Right ventricle myocardium superior (tissue), 1 donor: ENCODE results near the gene B3GAT2. TPM values are rescaled to one million over a fixed set of nuclear protein-coding genes. Genes with fewer than 3 reads are reported as not detected.
A peak's percentile ranks its signal among the peaks of the same experiment; 100 is the strongest.

Experiments
- ATAC-seq: fragments of 200-7000 bp; cut with Tn5 transposase; one replicate; pipeline ENCODE4 v1.9.1; 2020; ENCODE audit warnings: mild to moderate bottlenecking; ENCODE audit not compliant: poor library complexity
- DNase-seq: peaks from one replicate; pipeline ENCODE4 v3.0.0-alpha.2; 2020
- intact Hi-C: fragments of 100-400 bp; cut with DNase I; formaldehyde crosslinking; loops from one replicate; pipeline ENCODE4 v1.11.2; 2022
- total RNA-seq: library from RNA; stranded (reverse); fragmentation: NEBNext Ultra II Directional; extraction: Animal tissue kit (Norgen Biotek cat#: 25700); gene quantifications from one replicate; pipeline ENCODE4 v1.2.1, GENCODE V29; 2021
- donor health status: DM: no; HTN: yes; CAD: no; lungs with severe emphysema.

B3GAT2 gene
- total RNA-seq, 1 donor from 2014 or later: not detected

GRCh38 chr6:70849348-70850069, 107.4 kb downstream of the B3GAT2 start:
- ATAC-seq (no peak), DNase-seq (no peak)
- intact Hi-C loops: no loop called here

GRCh38 chr6:70847106-70848084, 109.5 kb downstream of the B3GAT2 start:
- DNase-seq: no peak
- no peak for ATAC-seq
- intact Hi-C loops: no loop called here

DNA sequence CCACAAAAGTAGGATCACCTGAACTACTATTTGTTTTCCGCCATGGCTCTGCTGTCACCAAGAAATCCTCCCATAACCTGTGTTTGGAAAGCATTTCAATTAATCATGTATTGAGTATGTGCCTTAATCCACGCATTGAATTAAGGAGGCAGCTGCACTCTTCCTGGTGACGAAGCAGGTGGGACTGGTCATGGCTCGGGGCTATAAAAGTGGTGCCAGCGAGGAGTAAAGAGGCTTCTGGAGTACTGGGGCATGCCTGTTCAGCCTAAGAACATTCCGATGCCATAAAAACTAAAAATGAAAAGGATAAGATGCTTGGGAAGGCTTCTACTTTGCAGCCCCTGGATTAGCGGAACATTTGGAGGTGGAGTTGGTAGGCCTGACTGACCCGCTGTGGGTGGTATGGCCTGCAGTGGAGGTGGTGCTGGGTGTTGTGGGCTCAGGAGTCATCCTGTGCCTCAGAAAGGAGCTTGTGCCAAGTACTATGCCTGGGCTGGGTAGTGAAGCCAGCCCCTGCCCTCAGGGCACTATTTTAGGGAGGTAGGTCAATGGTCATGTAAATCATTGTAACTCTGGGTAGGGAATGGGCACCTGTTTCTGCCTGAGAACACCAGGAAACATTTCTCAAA, 110.5 kb downstream of the B3GAT2 start:
- ATAC-seq (no peak), DNase-seq (no peak)
- intact Hi-C loops: no loop called here

GRCh38 chr6:70844301-70844700, 112.6 kb downstream of the B3GAT2 start:
- DNase-seq (no peak), ATAC-seq (no peak)
- intact Hi-C loops: no loop called here

DNA sequence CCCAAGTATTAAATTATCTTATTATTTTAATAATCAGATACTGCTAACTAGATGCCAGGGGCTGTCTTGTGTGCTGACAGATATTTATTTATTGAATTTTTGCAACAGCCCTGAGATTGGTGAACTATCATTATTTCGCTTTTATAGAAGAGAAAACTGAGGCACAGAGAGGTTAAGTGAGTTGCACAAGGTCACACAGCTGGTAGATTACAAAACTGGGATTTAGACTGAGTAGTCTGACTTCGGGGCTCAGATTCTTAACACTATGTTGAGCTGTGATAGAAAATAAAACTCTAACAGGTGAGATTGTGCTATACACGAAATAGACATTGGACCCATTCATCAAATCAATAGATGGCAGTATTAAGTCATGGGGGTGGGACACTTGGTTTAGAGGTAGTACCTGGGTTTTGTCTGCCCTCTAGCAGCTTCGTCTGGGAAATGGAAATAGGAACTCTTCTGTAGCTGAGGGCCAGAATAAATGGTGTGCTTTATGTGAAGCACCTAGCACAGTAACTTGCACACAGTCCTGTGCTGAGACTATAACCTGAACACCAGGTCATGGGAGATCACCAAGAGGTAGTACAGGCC, 113.4 kb downstream of the B3GAT2 start:
- ATAC-seq (no peak), DNase-seq (no peak)
- intact Hi-C loops: no loop called here

DNA sequence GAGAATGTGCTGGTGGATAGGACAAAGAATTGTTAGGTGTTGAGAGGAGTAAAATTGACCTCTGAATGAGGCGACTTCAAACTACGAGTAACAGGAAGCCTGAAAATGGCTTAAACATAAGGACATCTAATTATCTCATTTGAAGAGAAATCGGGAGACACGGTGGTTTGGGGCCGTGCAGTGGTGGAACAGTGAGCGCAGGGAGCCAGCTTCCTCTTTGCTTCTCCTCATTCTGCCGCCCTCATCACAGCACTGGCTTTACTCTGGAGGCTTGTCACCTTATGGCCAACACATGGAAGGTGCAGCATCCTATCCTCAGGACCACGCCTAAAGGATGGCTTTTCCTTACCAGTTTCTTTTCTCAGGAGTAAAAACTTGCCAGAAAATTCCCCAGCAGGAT, 114.3 kb downstream of the B3GAT2 start:
- intact Hi-C loops: no loop called here
- DNase-seq (no peak), ATAC-seq (no peak)

- ATAC-seq (no peak), DNase-seq (no peak)
- intact Hi-C loops: no loop called here
These were observed 115.7 kb downstream of the B3GAT2 start for GRCh38 chr6:70841112-70841511.

DNA sequence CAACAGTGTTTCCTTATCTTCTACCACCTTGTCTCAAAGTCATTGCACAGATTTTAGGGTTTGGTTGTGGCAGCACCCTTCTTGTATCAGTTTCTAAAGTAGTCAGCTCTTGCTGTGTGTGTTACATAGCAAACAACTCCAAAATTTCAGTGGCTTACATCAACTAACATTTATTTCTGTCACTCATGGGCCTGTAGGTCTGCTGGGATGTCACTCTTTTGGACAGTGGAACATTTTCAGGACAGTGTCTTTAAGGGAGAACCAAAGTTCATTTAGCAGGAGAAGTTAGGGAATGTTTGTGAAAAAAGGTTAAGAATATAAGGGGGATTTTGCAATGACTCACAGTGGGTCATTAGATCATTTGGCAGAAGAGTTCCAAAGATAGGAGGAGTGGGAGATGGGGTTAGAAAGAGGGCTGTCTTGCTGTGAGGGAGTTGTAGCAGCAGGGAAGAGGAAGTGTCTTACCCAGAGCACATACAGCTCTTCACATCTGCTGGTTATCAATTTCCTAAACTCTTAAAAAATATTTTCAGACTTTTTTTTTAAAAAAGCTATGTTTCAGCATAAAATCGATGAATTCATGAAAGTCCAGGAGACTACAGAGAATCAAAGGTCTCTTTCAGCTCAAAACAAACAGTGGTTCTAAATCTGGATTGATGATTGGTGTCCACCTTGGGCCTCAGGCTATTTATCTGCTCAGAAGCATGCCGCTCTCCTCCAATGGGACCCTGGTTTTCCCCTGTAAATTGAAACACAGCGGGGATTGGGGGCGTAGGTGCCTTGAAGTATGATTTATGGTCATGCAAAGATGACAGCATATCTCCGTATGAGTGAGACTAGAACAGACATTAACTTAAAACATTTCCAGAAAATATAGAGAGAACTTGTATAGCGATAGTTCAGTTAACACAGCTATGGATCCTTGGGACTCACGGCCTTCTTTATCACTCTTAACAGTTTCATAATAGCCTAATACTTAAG, 117.3 kb downstream of the B3GAT2 start:
- intact Hi-C loops: no loop called here
- DNase-seq (no peak), ATAC-seq (no peak)

- intact Hi-C loops: no loop called here
- DNase-seq (no peak), ATAC-seq (no peak)
These were observed 118.0 kb downstream of the B3GAT2 start for GRCh38 chr6:70838907-70839285.

GRCh38 chr6:70834520-70834919, 122.3 kb downstream of the B3GAT2 start:
- ATAC-seq (no peak), DNase-seq (no peak)
- intact Hi-C loops: no loop called here

DNA sequence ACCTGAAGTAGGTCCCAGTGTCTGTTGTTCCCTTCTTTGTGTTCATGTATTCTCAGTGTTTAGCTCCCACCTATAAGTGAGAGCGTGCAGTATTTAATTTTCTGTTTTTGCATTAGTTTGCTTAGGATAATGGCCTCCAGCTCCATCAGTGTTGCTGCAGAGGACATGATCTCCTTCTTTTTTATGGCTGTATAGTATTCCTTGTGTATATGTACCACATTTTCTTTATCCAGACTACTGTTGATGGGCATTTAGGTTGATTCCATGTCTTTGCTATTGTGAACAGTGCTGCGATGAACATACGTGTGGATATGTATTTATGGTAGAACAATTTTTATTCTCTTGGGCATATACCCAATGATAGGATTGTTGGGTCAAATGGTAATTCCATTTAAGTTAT, 125.4 kb downstream of the B3GAT2 start:
- no peak for ATAC-seq
- intact Hi-C loops: no loop called here
- no peak for DNase-seq

DNA sequence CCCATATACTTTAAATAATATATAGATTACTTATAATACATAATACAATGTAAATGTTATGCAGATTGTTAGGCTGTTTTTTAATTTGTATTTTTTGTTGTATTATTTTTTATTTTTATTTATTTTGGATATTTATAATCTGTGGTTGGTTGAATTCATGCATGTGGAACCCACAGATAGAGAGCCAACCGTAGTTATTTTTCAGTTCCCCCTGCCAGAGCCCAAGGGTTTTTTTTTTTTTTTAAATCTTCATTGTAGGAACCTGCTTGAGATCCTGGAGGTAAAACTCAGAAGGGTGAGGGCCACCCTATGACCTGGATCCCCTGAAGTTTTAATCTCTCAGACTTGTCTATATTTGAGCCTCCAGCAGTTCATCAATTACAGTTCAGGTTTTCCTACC, 133.2 kb downstream of the B3GAT2 start:
- intact Hi-C loops: no loop called here
- no peak for DNase-seq
- ATAC-seq: no peak

GRCh38 chr6:70821751-70822150, 135.1 kb downstream of the B3GAT2 start:
- DNase-seq: no peak
- intact Hi-C loops: no loop called here
- ATAC-seq: no peak

- intact Hi-C loops: no loop called here
- ATAC-seq (no peak), DNase-seq (no peak)
These were observed 136.1 kb downstream of the B3GAT2 start for GRCh38 chr6:70820778-70821177.

DNA sequence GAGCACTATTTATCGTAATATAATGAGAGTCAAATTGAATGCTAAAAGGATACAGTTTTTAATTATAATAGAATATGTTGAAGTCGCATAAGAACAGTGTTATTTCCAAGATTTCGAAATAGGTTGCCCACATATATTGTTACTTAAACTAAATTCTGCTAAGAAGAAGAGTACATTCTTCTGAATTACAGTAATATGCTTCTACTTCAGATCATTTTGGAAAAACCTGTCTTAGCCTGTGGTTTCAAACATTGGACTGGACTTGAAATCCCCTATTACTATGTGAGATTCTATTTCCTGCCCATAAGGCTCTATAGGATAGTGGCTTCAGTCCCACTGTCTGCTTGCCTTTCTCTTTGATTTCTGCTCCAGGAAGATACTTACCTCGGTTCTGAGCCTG, 137.2 kb downstream of the B3GAT2 start:
- ATAC-seq (no peak), DNase-seq (no peak)
- intact Hi-C loops: no loop called here

- peak; percentile 89 for ATAC-seq
- no peak for DNase-seq
- intact Hi-C loops: no loop called here
These were observed 143.0 kb downstream of the B3GAT2 start for GRCh38 chr6:70813885-70814284.

GRCh38 chr6:70811788-70812187, 145.1 kb downstream of the B3GAT2 start:
- intact Hi-C loops: no loop called here
- no peak for ATAC-seq
- no peak for DNase-seq
